GM23248 (cell line): Measurements from ENCODE around the gene ZBTB20. TPM values are rescaled to one million over a fixed set of nuclear protein-coding genes. Genes with fewer than 3 reads are reported as not detected.

Experiments used
- DNase-seq: peaks from one replicate; pipeline ENCODE4 v3.0.0-alpha.2; 2015
- H2AFZ ChIP-seq: fragments of 200-600 bp; sonication (generic); 2 replicates; pipeline ENCODE4 v1.6.1; 2016; ENCODE audit warnings: antibody characterized with exemption
- H3F3A ChIP-seq: fragments of 200-600 bp; sonication (generic); 2 replicates; pipeline ENCODE4 v1.6.1; 2016; ENCODE audit warnings: mild to moderate bottlenecking, antibody characterized with exemption, mixed run types; ENCODE audit not compliant: insufficient read depth
- H3K27ac ChIP-seq: fragments of 200-600 bp; sonication (generic); 2 replicates; pipeline ENCODE4 v1.5.1; 2016; ENCODE audit warnings: mild to moderate bottlenecking
- H3K27me3 ChIP-seq: fragments of 200-600 bp; sonication (generic); replicated peaks from 2 replicates; pipeline ENCODE4 v1.6.1; 2016; ENCODE audit warnings: mild to moderate bottlenecking; ENCODE audit not compliant: insufficient read depth
- H3K36me3 ChIP-seq: fragments of 200-600 bp; sonication (generic); 2 replicates; pipeline ENCODE4 v1.6.1; 2016; ENCODE audit warnings: low read depth, mild to moderate bottlenecking
- H3K4me1 ChIP-seq: fragments of 200-600 bp; sonication (generic); 2 replicates; pipeline ENCODE4 v1.6.1; 2016; ENCODE audit warnings: mild to moderate bottlenecking; ENCODE audit not compliant: insufficient read depth
- H3K4me2 ChIP-seq: fragments of 200-600 bp; sonication (generic); one replicate; pipeline ENCODE4 v1.6.1; 2016; ENCODE audit warnings: mild to moderate bottlenecking; ENCODE audit not compliant: unreplicated experiment
- H3K4me3 ChIP-seq: fragments of 200-600 bp; sonication (generic); 2 replicates; pipeline ENCODE4 v1.5.1; 2016; ENCODE audit warnings: mild to moderate bottlenecking
- H3K79me2 ChIP-seq: fragments of 200-600 bp; sonication (generic); 2 replicates; pipeline ENCODE4 v1.6.1; 2016; ENCODE audit warnings: mild to moderate bottlenecking; ENCODE audit not compliant: insufficient read depth
- H3K9ac ChIP-seq: fragments of 200-600 bp; sonication (generic); 2 replicates; pipeline ENCODE4 v1.6.1; 2016; ENCODE audit warnings: mild to moderate bottlenecking
- H3K9me2 ChIP-seq: fragments of 200-600 bp; sonication (generic); 2 replicates; pipeline ENCODE4 v1.6.1; 2016; ENCODE audit warnings: mixed run types, mild to moderate bottlenecking, moderate library complexity; ENCODE audit not compliant: insufficient read depth
- H3K9me3 ChIP-seq: fragments of 200-600 bp; sonication (generic); one replicate; pipeline ENCODE4 v1.6.1; 2017; ENCODE audit warnings: low read depth
- H4K20me1 ChIP-seq: fragments of 200-600 bp; sonication (generic); 2 replicates; pipeline ENCODE4 v1.6.0; 2016; ENCODE audit not compliant: insufficient read depth
- EZH2 ChIP-seq: fragments of 200-600 bp; sonication (generic); IDR thresholded peaks from 2 replicates; pipeline ENCODE4 v1.6.1; 2018; ENCODE audit warnings: antibody characterized with exemption, mild to moderate bottlenecking; ENCODE audit not compliant: insufficient read depth, poor library complexity, severe bottlenecking
- EZH2phosphoT487 ChIP-seq: fragments of 200-600 bp; sonication (generic); IDR thresholded peaks from 2 replicates; pipeline ENCODE4 v1.6.1; 2018; ENCODE audit warnings: antibody characterized with exemption, moderate library complexity, mild to moderate bottlenecking, low read depth; ENCODE audit not compliant: insufficient read depth
- WGBS, 2 experiments: methylation state at CpG; one replicate each; pipeline ENCODE4 v1.1.6; 2015 to 2017; ENCODE audit warnings: low lambda C conversion rate in 2 of 2, low coverage in 1 of 2; ENCODE audit errors: missing lambda C conversion rate in 2 of 2; 5-methylcytosine and 5-hydroxymethylcytosine counted together
- in situ Hi-C: fragments of 300-500 bp; cut with MboI; formaldehyde crosslinking; loops from 2 replicates; pipeline ENCODE4 v1.15.0; 2020
- polyA plus RNA-seq: library from polyadenylated mRNA; unstranded; fragments of >200 nt; fragmentation: Nextera tagmentation; extraction: Ambion mirVana; gene quantifications from 2 replicates; pipeline ENCODE4 v1.2.1, GENCODE V29; 2016
- total RNA-seq: library from RNA; depleted of rRNA; stranded (reverse); fragments of >200 nt; shearing (Covaris generic); gene quantifications from 2 replicates; pipeline ENCODE4 v1.2.3, GENCODE V29; 2014

Gene ZBTB20
- total and polyA plus RNA-seq, 2 experiments from 2014 or later, result 9.2 to 12.2 TPM

GRCh38 chr3:114551770-114552526 lies 595.1 kb downstream of the ZBTB20 start:
- Histone ChIP-seq H3K4me1 (peaks cover 42% of the 10 kb centered on the region), H3K9me2 (no peaks in the 10 kb centered on the region), H4K20me1 (no peaks in the 10 kb centered on the region), H3K4me2 (peak overlapping the region; percentile 16), H3F3A (peaks cover 27% of the 10 kb centered on the region), H2AFZ (no peak overlapping the region), H3K27me3 (no peaks in the 10 kb centered on the region), H3K9me3 (no peaks in the 10 kb centered on the region), H3K27ac (peak overlapping the region; percentile 82), H3K36me3 (no peaks in the 10 kb centered on the region), H3K4me3 (no peak overlapping the region), H3K9ac (peak overlapping the region; percentile 39), H3K79me2 (no peaks in the 10 kb centered on the region; the same call in 1 of the 2 replicates)
- TF ChIP-seq EZH2phosphoT487, result no peak
- no peak for TF ChIP-seq EZH2
- WGBS, 2 experiments, result 49 to 52% methylated on average over 4 of the region's 4 CpGs
- peak; percentile 87 for DNase-seq
- in situ Hi-C loops, result no loop called here

- DNase-seq, result peak; percentile 27
- Histone ChIP-seq H3K9ac (no peak overlapping the region), H3K4me3 (no peak overlapping the region), H3F3A (peaks cover 27% of the 10 kb centered on the region), H3K79me2 (no peaks in the 10 kb centered on the region; the same call in 1 of the 2 replicates), H3K9me2 (no peaks in the 10 kb centered on the region), H3K27ac (no peak overlapping the region), H4K20me1 (no peaks in the 10 kb centered on the region), H3K27me3 (no peaks in the 10 kb centered on the region), H3K36me3 (no peaks in the 10 kb centered on the region), H3K9me3 (no peaks in the 10 kb centered on the region), H2AFZ (no peak overlapping the region), H3K4me1 (peaks cover 42% of the 10 kb centered on the region), H3K4me2 (no peak overlapping the region)
- no peak for TF ChIP-seq EZH2
- TF ChIP-seq EZH2phosphoT487, result no peak
- in situ Hi-C loops, result no loop called here
- WGBS, 2 experiments, result 94 to 100% methylated on average over 4 of the region's 4 CpGs
Observed at GRCh38 chr3:114550165-114550564, 596.9 kb downstream of the ZBTB20 start.

- H3K27ac ChIP-seq, result no peak overlapping the region
- H3K9me2 ChIP-seq, result no peaks in the 10 kb centered on the region
- 95 to 100% methylated on average over 1 of the region's 1 CpG for WGBS, 2 experiments
- in situ Hi-C loops, result no loop called here
- H3K27me3 ChIP-seq, result no peaks in the 10 kb centered on the region
- H3K9ac ChIP-seq, result no peak overlapping the region
- peaks cover 10% of the 10 kb centered on the region for H3K4me1 ChIP-seq
- H3K4me2 ChIP-seq, result no peak overlapping the region
- no peaks in the 10 kb centered on the region; the same call in 1 of the 2 replicates for H3K79me2 ChIP-seq
- no peak for TF ChIP-seq EZH2
- TF ChIP-seq EZH2phosphoT487, result no peak
- no peak overlapping the region for H3K4me3 ChIP-seq
- DNase-seq, result no peak
- no peaks in the 10 kb centered on the region for H3K36me3 ChIP-seq
- H3F3A ChIP-seq, result peaks cover 7% of the 10 kb centered on the region; the same call in 1 of the 2 replicates
- no peaks in the 10 kb centered on the region for H3K9me3 ChIP-seq
- no peak overlapping the region for H2AFZ ChIP-seq
- no peaks in the 10 kb centered on the region for H4K20me1 ChIP-seq
Observed at GRCh38 chr3:114545193-114545592, 601.9 kb downstream of the ZBTB20 start.

- Histone ChIP-seq H3K4me2 (no peak overlapping the region), H3F3A (peaks cover 7% of the 10 kb centered on the region; the same call in 1 of the 2 replicates), H3K36me3 (no peaks in the 10 kb centered on the region), H3K27me3 (no peaks in the 10 kb centered on the region), H3K9me3 (no peaks in the 10 kb centered on the region), H3K9me2 (no peaks in the 10 kb centered on the region), H3K9ac (no peak overlapping the region), H3K4me1 (peaks cover 10% of the 10 kb centered on the region), H3K27ac (no peak overlapping the region), H3K4me3 (no peak overlapping the region), H3K79me2 (no peaks in the 10 kb centered on the region; the same call in 1 of the 2 replicates), H2AFZ (no peak overlapping the region), H4K20me1 (no peaks in the 10 kb centered on the region)
- WGBS, 2 experiments, result 58 to 60% methylated on average over 1 of the region's 1 CpG
- DNase-seq, result no peak
- in situ Hi-C loops, result no loop called here
- TF ChIP-seq EZH2phosphoT487 (no peak), EZH2 (no peak)
Observed at GRCh38 chr3:114542359-114542758, 604.7 kb downstream of the ZBTB20 start.
